SK-N-MC (cell line): ENCODE measurements around the gene MLLT3.

Source experiments
- EZH2 ChIP-seq: fragments of 200-600 bp; sonication (generic); IDR thresholded peaks from one replicate; pipeline ENCODE4 v1.6.1; 2017; ENCODE audit warnings: antibody characterized with exemption
- FOXP2 ChIP-seq: optimal IDR thresholded peaks from 2 replicates; pipeline ENCODE3; 2011; ENCODE audit warnings: mild to moderate bottlenecking, moderate library complexity; ENCODE audit not compliant: insufficient read depth; ENCODE audit errors: extremely low read length, control extremely low read depth
- POLR2AphosphoS5 ChIP-seq: IDR thresholded peaks from 2 replicates; pipeline ENCODE4 v1.6.1; 2012; ENCODE audit warnings: mild to moderate bottlenecking, low read depth, low read length, borderline replicate concordance

- TF ChIP-seq EZH2 (no peak), FOXP2 (no peak), POLR2AphosphoS5 (no peak)
Measured at GRCh38 chr9:20599195-20599594, 23.1 kb downstream of the MLLT3 start.
